Measurements from ENCODE around the gene GDPD4.

- no peak for TF ChIP-seq POLR2A (IDR thresholded peaks at IDR 0.05; ENCODE audit: low read length)
- no peak for TF ChIP-seq GATA1 (IDR thresholded peaks at IDR 0.05; ENCODE audit: low read depth, low read length)
Observed at GRCh38 chr11:77172666-77172982, 128.9 kb downstream of the GDPD4 start.

All from erythroblast (primary cell).